ENCODE results near the gene SETSIP. TPM values are rescaled to one million over a fixed set of nuclear protein-coding genes. Genes with fewer than 3 reads are reported as not detected.

Gene SETSIP
- total RNA-seq, 1 donor from 2014 or later = not detected

DNA sequence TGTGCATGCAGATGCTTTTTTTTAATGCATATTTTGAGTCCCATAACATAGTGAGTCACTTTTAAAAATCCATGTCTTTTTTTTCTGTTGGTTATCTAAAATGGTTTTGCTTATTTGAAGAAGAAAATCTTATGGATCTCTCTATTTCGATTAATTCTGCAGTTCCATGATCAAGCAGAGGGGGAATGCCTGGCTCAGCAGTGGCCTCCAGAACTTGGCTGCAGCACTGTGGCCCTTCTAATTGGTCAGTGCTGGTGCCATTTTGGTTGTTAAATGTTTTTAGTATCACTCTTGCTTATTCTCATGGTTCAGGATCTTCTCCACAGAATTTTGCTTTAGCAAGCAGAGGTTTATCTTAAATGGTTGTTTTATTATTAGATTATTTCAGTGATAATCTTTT lies 34.2 kb downstream of the SETSIP start:
- DNase-seq (ENCODE audit: low spot score) = no peak
- H3K27me3 Mint-ChIP-seq (ENCODE audit: insufficient read depth, low read depth) = no peaks in the 10 kb centered on the region
- TF ChIP-seq EZH2phosphoT487 (IDR thresholded peaks at IDR 0.05) (no peak), EZH2 (IDR thresholded peaks at IDR 0.05) (no peak)
- TF ChIP-seq, protein P1, sequence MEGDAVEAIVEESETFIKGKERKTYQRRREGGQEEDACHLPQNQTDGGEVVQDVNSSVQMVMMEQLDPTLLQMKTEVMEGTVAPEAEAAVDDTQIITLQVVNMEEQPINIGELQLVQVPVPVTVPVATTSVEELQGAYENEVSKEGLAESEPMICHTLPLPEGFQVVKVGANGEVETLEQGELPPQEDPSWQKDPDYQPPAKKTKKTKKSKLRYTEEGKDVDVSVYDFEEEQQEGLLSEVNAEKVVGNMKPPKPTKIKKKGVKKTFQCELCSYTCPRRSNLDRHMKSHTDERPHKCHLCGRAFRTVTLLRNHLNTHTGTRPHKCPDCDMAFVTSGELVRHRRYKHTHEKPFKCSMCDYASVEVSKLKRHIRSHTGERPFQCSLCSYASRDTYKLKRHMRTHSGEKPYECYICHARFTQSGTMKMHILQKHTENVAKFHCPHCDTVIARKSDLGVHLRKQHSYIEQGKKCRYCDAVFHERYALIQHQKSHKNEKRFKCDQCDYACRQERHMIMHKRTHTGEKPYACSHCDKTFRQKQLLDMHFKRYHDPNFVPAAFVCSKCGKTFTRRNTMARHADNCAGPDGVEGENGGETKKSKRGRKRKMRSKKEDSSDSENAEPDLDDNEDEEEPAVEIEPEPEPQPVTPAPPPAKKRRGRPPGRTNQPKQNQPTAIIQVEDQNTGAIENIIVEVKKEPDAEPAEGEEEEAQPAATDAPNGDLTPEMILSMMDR (IDR thresholded peaks at IDR 0.05) = no peak
- no peaks in the 10 kb centered on the region for H3K9me3 ChIP-seq (ENCODE audit: low read depth)
- no peaks in the 10 kb centered on the region for H3F3A ChIP-seq (ENCODE audit: low read depth)
- no peak overlapping the region for H3K9ac ChIP-seq
- no peak overlapping the region for H3K4me3 Mint-ChIP-seq
- H3K27ac ChIP-seq = no peak overlapping the region
- no peaks in the 10 kb centered on the region for H3K4me1 ChIP-seq
- H3K4me1 Mint-ChIP-seq = peaks cover 12% of the 10 kb centered on the region
- no peaks in the 10 kb centered on the region for H3K9me3 Mint-ChIP-seq
- H3K36me3 ChIP-seq = no peaks in the 10 kb centered on the region
- no peaks in the 10 kb centered on the region for H3K79me2 ChIP-seq (ENCODE audit: low read depth)
- H3K36me3 Mint-ChIP-seq = no peaks in the 10 kb centered on the region
- no peak overlapping the region for H3K4me2 ChIP-seq
- no peak overlapping the region for H2AFZ ChIP-seq (replicated peaks)
- no peaks in the 10 kb centered on the region for H4K20me1 ChIP-seq (ENCODE audit: low read depth)
- no peak overlapping the region for H3K4me3 ChIP-seq
- no peak overlapping the region for H3K27ac Mint-ChIP-seq
- no peaks in the 10 kb centered on the region for H3K27me3 ChIP-seq

DNA sequence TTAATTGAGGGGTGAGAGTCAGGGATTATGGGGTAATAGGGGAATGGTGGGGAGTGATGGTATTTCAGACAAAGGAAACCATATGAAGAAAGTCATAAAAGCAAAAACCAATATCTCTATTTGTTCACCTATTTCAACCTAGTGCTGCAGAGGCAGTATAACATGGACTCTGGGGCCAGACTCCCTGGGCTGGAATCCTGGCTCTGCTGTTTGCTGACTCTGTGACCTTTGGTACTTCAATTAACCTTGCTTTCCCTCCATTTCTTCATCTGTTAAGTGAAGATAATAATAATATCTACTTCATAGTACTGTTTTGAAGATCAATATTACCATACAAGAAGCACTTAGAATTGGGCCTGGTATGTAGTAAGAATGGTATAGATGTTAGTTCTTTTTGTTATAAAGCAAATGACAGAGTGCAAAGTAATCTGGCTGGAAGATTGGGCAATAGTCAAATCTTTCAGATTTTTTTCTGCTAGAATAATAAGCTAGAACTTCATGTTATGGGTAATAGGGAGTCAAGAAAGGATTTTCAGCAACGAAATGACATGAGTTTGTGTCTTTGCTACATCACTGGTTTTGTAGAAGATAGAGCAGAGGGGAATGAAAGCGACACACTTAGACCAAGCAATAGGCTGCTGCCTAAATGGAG lies 36.4 kb downstream of the SETSIP start:
- DNase-seq (ENCODE audit: low spot score) = no peak
- Histone ChIP-seq H3K36me3 (no peaks in the 10 kb centered on the region), H4K20me1 (ENCODE audit: low read depth) (no peaks in the 10 kb centered on the region), H3K79me2 (ENCODE audit: low read depth) (no peaks in the 10 kb centered on the region), H3K9me3 (ENCODE audit: low read depth) (no peaks in the 10 kb centered on the region), H3K27ac (no peak overlapping the region), H3F3A (ENCODE audit: low read depth) (no peaks in the 10 kb centered on the region), H3K4me3 (no peak overlapping the region), H3K4me2 (no peak overlapping the region), H3K27me3 (no peaks in the 10 kb centered on the region), H3K4me1 (no peaks in the 10 kb centered on the region), H3K9ac (no peak overlapping the region), H2AFZ (replicated peaks) (no peak overlapping the region)
- Mint-ChIP-seq H3K36me3 (no peaks in the 10 kb centered on the region), H3K27me3 (ENCODE audit: insufficient read depth, low read depth) (no peaks in the 10 kb centered on the region), H3K9me3 (no peaks in the 10 kb centered on the region), H3K4me1 (peaks cover 12% of the 10 kb centered on the region), H3K27ac (peak overlapping the region; percentile 48), H3K4me3 (no peak overlapping the region)
- TF ChIP-seq EZH2 (IDR thresholded peaks at IDR 0.05) (no peak), EZH2phosphoT487 (IDR thresholded peaks at IDR 0.05) (no peak)
- TF ChIP-seq, protein P1 (IDR thresholded peaks at IDR 0.05) = no peak

DNA sequence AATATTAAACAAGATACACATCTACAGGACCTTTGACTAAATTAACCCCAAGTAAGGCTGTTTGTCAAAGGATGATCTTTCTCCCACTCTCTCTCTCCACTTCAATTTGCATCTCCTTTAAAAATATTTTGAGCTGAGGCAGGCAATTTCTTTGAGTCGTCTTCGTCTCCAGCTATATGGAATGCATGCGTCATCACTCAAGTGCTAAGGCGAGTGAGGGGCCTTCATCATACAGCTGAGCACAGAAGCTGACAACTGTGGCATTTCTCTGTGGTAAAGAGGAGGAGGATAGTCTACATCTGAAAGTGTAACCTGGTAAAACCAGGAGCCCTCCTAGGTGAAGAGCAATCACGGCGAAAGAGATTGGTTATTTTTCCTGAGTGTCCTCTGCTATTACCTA lies 37.8 kb downstream of the SETSIP start:
- H3K27ac Mint-ChIP-seq = peak overlapping the region; percentile 18
- no peaks in the 10 kb centered on the region for H3K9me3 ChIP-seq (ENCODE audit: low read depth)
- no peak overlapping the region for H3K4me3 ChIP-seq
- peaks cover 12% of the 10 kb centered on the region for H3K4me1 Mint-ChIP-seq
- H3K79me2 ChIP-seq (ENCODE audit: low read depth) = no peaks in the 10 kb centered on the region
- no peak overlapping the region for H3K4me3 Mint-ChIP-seq
- no peaks in the 10 kb centered on the region for H3K9me3 Mint-ChIP-seq
- H3F3A ChIP-seq (ENCODE audit: low read depth) = no peaks in the 10 kb centered on the region
- no peak overlapping the region for H3K4me2 ChIP-seq
- H3K27me3 Mint-ChIP-seq (ENCODE audit: insufficient read depth, low read depth) = no peaks in the 10 kb centered on the region
- H3K9ac ChIP-seq = no peak overlapping the region
- H3K36me3 ChIP-seq = no peaks in the 10 kb centered on the region
- H3K36me3 Mint-ChIP-seq = no peaks in the 10 kb centered on the region
- H3K4me1 ChIP-seq = no peaks in the 10 kb centered on the region
- DNase-seq (ENCODE audit: low spot score) = no peak
- peak overlapping the region; percentile 38 for H2AFZ ChIP-seq (replicated peaks)
- H3K27ac ChIP-seq = no peak overlapping the region
- H3K27me3 ChIP-seq = no peaks in the 10 kb centered on the region
- no peaks in the 10 kb centered on the region for H4K20me1 ChIP-seq (ENCODE audit: low read depth)
- TF ChIP-seq, protein P1 (IDR thresholded peaks at IDR 0.05) = no peak
- TF ChIP-seq EZH2 (IDR thresholded peaks at IDR 0.05) (no peak), EZH2phosphoT487 (IDR thresholded peaks at IDR 0.05) (no peak)
